Caco-2 (cell line): ENCODE measurements around the gene DDOST. TPM values are rescaled to one million over a fixed set of nuclear protein-coding genes. Genes with fewer than 3 reads are reported as not detected.

Source experiments
- BruUV-seq: library from RNA; stranded (reverse); fragments of 400-500 nt; replicated peaks from 2 replicates; lab custom pipeline; 2021; lab: Mats Ljungman, UMichigan
- CTCF ChIA-PET: fragments of 300-600 bp; sonication (Branson Sonifier 250); formaldehyde crosslinking; loops from one replicate; lab custom pipeline; 2022; ENCODE audit warnings: antibody characterized with exemption; lab: Charles Lee
- POLR2A ChIA-PET: fragments of 300-600 bp; sonication (Branson Sonifier 250); formaldehyde crosslinking; loops from one replicate; lab custom pipeline; 2022; ENCODE audit warnings: antibody characterized with exemption; lab: Charles Lee
- DNase-seq, 2 experiments: peaks; one replicate each; pipeline versions ENCODE4 v3.0.0 to v3.0.0-alpha.2; 2020 to 2022
- H3K27me3 ChIP-seq: replicated peaks from 2 replicates; pipeline ENCODE4 v1.6.0; 2011; ENCODE audit warnings: low read length; ENCODE audit not compliant: control insufficient read depth, insufficient read depth
- H3K36me3 ChIP-seq: 2 replicates; pipeline ENCODE4 v1.5.1; 2011; ENCODE audit warnings: low read length; ENCODE audit not compliant: control insufficient read depth, insufficient read depth
- H3K4me1 ChIP-seq: fragments of 250-450 bp; sonication (Bioruptor Pico); 2 replicates; pipeline ENCODE4 v1.5.1; 2020; ENCODE audit warnings: mild to moderate bottlenecking
- H3K4me3 ChIP-seq: 2 replicates; pipeline ENCODE4 v1.5.1; 2011; ENCODE audit warnings: low read depth, mild to moderate bottlenecking, control low read depth, low read length
- H3K9me3 ChIP-seq: fragments of 250-450 bp; sonication (Bioruptor Pico); 2 replicates; pipeline ENCODE4 v1.5.1; 2020; ENCODE audit warnings: mild to moderate bottlenecking, moderate library complexity
- H3K27ac Mint-ChIP-seq: one replicate; pipeline ENCODE4 v1.8.0; 2022; ENCODE audit warnings: mixed read lengths; ENCODE audit not compliant: unreplicated experiment
- H3K27me3 Mint-ChIP-seq: one replicate; pipeline ENCODE4 v1.8.0; 2022; ENCODE audit warnings: mixed read lengths; ENCODE audit not compliant: insufficient read depth, unreplicated experiment
- H3K36me3 Mint-ChIP-seq: one replicate; pipeline ENCODE4 v1.8.0; 2022; ENCODE audit warnings: mild to moderate bottlenecking, mixed read lengths; ENCODE audit not compliant: insufficient read depth, unreplicated experiment
- H3K4me1 Mint-ChIP-seq: one replicate; pipeline ENCODE4 v1.8.0; 2022; ENCODE audit warnings: low read depth, mixed read lengths; ENCODE audit not compliant: unreplicated experiment
- H3K4me3 Mint-ChIP-seq: one replicate; pipeline ENCODE4 v1.8.0; 2022; ENCODE audit warnings: mild to moderate bottlenecking, moderate library complexity, mixed read lengths; ENCODE audit not compliant: unreplicated experiment
- H3K9me3 Mint-ChIP-seq: one replicate; pipeline ENCODE4 v1.8.0; 2022; ENCODE audit warnings: mixed read lengths; ENCODE audit not compliant: unreplicated experiment
- CTCF ChIP-seq, 2 experiments: fragments of 200-600 bp in 1 of 2; IDR thresholded peaks; 1 replicate in 1 of 2; 2 replicates in 1 of 2; pipeline versions ENCODE4 v1.5.1 to v1.8.0; 2011 to 2022; ENCODE audit warnings: antibody characterized with exemption in 1 of 2, control low read depth in 1 of 2, inconsistent platforms in 1 of 2, low read depth in 1 of 2, low read length in 1 of 2, mild to moderate bottlenecking in 1 of 2, moderate library complexity in 1 of 2; ENCODE audit not compliant: insufficient read depth in 1 of 2, severe bottlenecking in 1 of 2, unreplicated experiment in 1 of 2
- intact Hi-C: fragments of 100-400 bp; cut with micrococcal nuclease; formaldehyde crosslinking; loops from one replicate; pipeline ENCODE4 v1.10.0; 2022; ENCODE audit not compliant: unreplicated experiment
- total RNA-seq: library from RNA; stranded (reverse); gene quantifications from 2 replicates; pipeline ENCODE4 v1.2.3, GENCODE V29; 2022

Gene DDOST
- total RNA-seq, 1 experiment from 2014 or later = 339 TPM

- TF ChIP-seq CTCF (IDR thresholded peaks at IDR 0.05; ENCODE audit: insufficient read depth in 1 of 2, low read depth in 1 of 2, low read length in 1 of 2, severe bottlenecking in 1 of 2, unreplicated experiment in 1 of 2) = no peak
- no peak overlapping the region for H3K4me3 Mint-ChIP-seq
- H3K4me1 ChIP-seq = peaks cover 11% of the 10 kb centered on the region
- ChIA-PET POLR2A (no interaction called here), CTCF (no interaction called here)
- no peaks in the 10 kb centered on the region for H3K36me3 ChIP-seq
- no peaks in the 10 kb centered on the region for H3K9me3 Mint-ChIP-seq
- H3K4me3 ChIP-seq = no peak overlapping the region
- H3K9me3 ChIP-seq = no peaks in the 10 kb centered on the region
- BruUV-seq = no TSS peak
- peaks cover 8% of the 10 kb centered on the region for H3K36me3 Mint-ChIP-seq
- H3K27me3 Mint-ChIP-seq = no peaks in the 10 kb centered on the region
- H3K4me1 Mint-ChIP-seq = peaks cover 23% of the 10 kb centered on the region
- intact Hi-C loops = no loop called here
- H3K27me3 ChIP-seq = no peaks in the 10 kb centered on the region
- H3K27ac Mint-ChIP-seq = no peak overlapping the region
- no peak for DNase-seq
Observed at GRCh38 chr1:20615946-20616846, 45.0 kb downstream of the DDOST start.

- no peak for TF ChIP-seq CTCF (IDR thresholded peaks at IDR 0.05; ENCODE audit: insufficient read depth in 1 of 2, low read depth in 1 of 2, low read length in 1 of 2, severe bottlenecking in 1 of 2, unreplicated experiment in 1 of 2)
- no peaks in the 10 kb centered on the region for H3K9me3 ChIP-seq
- H3K27me3 ChIP-seq = no peaks in the 10 kb centered on the region
- Mint-ChIP-seq H3K4me3 (no peak overlapping the region), H3K27me3 (no peaks in the 10 kb centered on the region), H3K4me1 (peaks cover 23% of the 10 kb centered on the region), H3K36me3 (peaks cover 8% of the 10 kb centered on the region), H3K9me3 (no peaks in the 10 kb centered on the region), H3K27ac (peak overlapping the region; percentile 55)
- intact Hi-C loops = no loop called here
- POLR2A ChIA-PET = no interaction called here
- CTCF ChIA-PET = interaction anchor here (1.4 kb wide), 1 partner anchor 20 kb away, joined by 8 read pairs; no protein-coding TSS in a partner anchor
- H3K4me1 ChIP-seq = peaks cover 11% of the 10 kb centered on the region
- no TSS peak for BruUV-seq
- no peak for DNase-seq
- H3K36me3 ChIP-seq = no peaks in the 10 kb centered on the region
- no peak overlapping the region for H3K4me3 ChIP-seq
Observed at GRCh38 chr1:20614131-20614579, 47.0 kb downstream of the DDOST start.

- Histone ChIP-seq H3K9me3 (no peaks in the 10 kb centered on the region), H3K4me1 (peaks cover 11% of the 10 kb centered on the region), H3K4me3 (no peak overlapping the region), H3K36me3 (no peaks in the 10 kb centered on the region), H3K27me3 (no peaks in the 10 kb centered on the region)
- peaks cover 8% of the 10 kb centered on the region for H3K36me3 Mint-ChIP-seq
- TF ChIP-seq CTCF (IDR thresholded peaks at IDR 0.05; ENCODE audit: insufficient read depth in 1 of 2, low read depth in 1 of 2, low read length in 1 of 2, severe bottlenecking in 1 of 2, unreplicated experiment in 1 of 2) = no peak
- BruUV-seq = no TSS peak
- DNase-seq = peak; percentile 29 to 63
- H3K4me1 Mint-ChIP-seq = peaks cover 23% of the 10 kb centered on the region
- no peak overlapping the region for H3K4me3 Mint-ChIP-seq
- CTCF ChIA-PET = no interaction called here
- H3K9me3 Mint-ChIP-seq = no peaks in the 10 kb centered on the region
- peak overlapping the region; percentile 36 for H3K27ac Mint-ChIP-seq
- POLR2A ChIA-PET = no interaction called here
- intact Hi-C loops = no loop called here
- H3K27me3 Mint-ChIP-seq = no peaks in the 10 kb centered on the region
Observed at GRCh38 chr1:20612221-20612746, 48.9 kb downstream of the DDOST start.
